NCI-H2227 (cell line): ENCODE measurements around the gene GPR156.
"Not testable (repeated sequence)": the region's sequence is repeated elsewhere in the genome, so short reads cannot be mapped to it uniquely, and the experiment has no call there.

ENCODE experiments used
- DNase-seq: peaks from one replicate; lab custom pipeline; 2025; ENCODE audit not compliant: unreplicated experiment; lab: John Stamatoyannopoulos, UW

The GPR156 gene

DNA sequence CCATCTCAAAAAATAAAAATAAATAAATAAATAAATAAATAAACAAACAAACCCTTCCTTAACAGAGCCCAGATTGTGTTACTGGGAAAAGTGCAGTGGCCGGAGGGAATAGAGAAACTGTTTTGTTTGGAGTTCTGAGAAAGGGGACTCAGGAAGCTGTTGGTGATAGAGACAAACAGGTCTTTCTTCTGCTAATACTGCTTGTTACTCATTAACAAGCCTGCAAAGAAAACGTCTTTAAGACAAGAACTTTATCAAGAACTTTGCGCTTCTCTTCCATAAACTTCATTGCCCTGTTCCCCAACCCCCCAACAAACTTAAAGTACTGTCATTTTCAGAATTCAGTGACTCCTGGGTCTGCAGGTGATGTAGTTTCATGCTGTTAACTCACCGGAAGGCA is 122.0 kb downstream of the GPR156 start:
- no peak for DNase-seq

DNA sequence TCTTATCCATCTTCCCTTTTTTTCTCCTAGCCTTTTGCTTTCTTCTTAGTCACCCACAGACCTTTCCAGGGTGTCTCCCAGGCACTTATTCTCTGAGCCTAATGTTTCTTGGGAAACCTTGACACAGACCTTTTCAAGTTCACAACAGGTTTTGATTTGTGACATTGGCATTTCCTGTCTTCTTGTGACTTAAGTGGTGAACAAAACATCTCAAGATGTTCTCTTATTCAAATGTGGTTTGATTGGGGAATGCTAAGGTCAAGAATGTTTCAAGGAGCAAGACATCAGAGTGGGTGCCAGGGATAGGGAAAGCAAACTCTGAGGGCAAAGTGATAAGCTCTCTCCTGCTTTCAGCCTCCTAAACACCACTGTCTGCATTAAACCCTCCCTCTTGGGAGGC is 122.6 kb downstream of the GPR156 start:
- no peak for DNase-seq

DNA sequence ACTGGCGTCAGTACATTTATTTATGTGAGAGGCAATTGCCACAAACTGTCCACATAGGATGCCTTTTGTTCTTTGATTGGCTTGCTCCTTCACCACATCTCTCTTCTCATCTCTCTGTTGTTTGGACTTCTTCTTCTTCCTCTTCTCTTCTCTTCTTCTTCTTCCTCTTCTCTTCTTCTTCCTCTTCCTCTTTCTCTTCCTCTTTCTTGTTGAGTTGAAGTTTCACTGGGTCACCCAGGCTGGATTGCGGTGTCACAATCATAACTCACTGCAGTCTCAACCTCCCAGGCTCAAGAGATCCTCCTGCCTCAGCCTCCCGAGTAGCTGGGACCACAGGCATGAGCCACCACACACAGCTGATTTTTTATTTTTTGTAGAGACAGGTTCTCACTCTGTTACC is 123.1 kb downstream of the GPR156 start:
- no peak for DNase-seq

DNA sequence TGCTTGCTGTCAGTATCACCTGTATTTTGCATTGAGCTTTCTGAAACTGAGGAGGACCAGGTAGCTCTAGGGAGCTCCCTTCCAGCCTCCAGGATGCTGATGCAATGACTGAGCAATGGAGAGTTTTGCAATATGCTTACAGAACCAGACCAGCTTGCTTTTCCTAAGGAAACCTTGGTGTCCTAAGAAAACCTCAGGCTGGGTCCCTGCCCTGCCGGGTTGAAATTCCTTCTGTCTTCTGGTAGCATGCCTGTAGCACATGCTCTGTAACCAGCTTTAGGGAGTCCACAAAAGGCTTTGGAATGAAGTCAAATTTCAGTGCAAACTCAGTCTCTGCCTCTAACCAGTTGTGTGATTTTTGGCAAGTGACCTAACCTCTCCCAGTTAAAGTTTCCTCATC is 125.0 kb downstream of the GPR156 start:
- no peak for DNase-seq

DNA sequence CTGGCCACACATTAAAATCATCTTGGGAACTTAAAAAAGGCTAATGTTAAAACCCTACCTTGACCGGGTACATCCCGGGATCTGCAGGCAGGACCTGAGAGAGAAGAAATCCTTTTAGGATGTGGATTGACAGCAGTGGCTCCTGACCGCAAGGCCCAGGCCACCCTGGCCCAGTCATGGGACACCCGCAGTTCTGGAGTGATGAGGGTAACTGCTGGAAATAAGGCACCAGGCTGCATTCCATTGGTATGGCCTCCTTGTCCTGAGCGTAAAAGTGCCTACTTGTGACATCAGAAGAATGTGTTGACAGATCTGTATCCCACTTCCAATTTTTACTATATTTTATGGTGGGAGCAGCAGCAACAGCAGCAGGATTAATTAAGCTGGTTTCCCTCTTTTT is 127.3 kb downstream of the GPR156 start:
- no peak for DNase-seq

DNA sequence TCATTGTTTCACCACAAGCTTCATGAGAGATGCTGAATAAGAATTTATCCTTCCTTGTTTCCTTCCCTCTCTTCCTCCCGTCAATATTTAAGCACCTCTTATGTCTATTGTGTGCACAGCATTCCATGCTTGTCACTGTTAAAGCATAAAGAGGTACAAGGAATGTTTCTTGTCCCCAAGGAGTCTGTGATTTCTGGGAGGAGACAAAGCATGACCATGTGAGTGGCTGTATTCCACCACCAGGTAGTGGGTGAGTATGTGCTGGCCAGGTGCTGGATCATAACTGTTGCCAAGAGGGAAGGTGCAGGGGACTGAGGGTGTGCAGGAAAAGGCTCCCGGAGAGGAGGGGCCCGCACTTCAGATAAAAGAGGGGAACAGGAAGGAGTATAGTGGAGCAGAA is 127.9 kb downstream of the GPR156 start:
- no peak for DNase-seq

DNA sequence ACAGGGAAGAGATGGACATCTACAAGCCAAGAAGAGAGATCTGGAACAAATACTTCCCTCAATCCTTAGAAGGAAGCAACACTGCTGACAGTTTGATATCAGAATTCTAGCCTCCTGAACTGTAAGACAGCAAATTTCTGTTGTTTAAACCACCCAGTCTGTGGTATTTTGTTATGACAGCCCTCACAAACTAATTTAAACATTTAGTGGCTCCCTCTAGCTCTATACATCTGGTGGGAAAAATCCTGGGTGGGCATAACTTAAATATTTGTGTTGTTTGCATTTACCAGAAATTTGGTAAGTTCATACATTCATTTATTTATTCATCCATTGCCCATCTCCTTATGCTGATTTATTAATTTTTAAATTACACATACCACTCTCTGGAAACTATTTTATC is 128.3 kb downstream of the GPR156 start:
- DNase-seq, result no peak

DNA sequence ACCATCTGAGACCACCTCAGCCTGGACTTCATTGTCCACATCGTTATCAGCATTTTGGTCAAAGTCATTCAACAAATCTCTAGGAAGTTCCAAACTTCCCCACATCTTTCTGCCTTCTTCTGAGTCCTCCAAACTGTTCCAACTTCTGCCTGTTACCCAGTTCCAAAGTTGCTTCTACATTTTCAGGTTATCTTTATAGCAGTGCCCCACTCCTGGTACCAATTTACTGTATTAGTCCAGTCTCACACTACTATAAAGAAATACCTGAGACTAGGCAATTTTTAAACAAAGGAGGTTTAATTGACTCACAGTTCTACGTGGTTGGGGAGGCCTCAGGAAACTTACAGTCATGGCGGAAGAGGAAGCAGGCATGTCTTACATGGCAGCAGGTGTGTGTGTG is 129.3 kb downstream of the GPR156 start:
- not testable (repeated sequence) for DNase-seq

DNA sequence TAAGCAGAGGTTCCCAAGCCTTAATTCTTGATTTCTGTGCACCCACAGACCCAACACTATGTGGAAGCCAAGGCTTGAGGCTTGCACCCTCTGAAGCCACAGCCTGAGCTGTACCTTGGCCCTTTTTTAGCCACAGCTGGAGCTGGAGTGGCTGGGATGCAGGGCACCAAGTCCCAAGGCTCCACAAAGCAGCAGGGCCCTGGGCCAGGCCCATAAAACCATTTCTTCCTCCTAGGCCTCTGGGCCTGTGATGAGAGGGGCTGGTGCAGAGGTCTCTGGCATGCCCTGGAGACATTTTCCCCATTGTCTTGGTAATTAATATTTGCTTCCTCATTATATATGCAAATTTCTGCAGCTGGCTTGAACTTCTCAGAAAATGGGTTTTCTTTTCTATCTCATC is 129.9 kb downstream of the GPR156 start:
- DNase-seq, result no peak

DNA sequence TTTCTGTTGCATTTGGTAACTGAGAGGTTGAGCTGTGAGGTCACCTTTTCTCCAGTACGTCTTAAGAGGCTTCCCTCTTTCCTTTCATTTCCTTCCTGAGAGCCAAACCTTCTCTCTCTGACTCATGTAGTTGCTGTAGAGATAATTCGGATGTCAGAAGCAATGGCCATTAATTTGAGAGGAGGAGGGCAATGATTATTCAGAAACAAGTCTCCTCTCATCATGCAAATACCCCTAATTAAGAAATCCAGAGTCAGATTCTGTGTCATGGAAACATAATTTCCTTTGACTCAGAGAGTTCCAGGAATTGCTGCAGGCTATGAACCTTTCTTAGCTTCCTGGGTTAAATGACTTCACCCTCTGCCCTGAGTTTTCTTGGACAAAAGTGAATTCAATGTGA is 131.7 kb downstream of the GPR156 start:
- no peak for DNase-seq

DNA sequence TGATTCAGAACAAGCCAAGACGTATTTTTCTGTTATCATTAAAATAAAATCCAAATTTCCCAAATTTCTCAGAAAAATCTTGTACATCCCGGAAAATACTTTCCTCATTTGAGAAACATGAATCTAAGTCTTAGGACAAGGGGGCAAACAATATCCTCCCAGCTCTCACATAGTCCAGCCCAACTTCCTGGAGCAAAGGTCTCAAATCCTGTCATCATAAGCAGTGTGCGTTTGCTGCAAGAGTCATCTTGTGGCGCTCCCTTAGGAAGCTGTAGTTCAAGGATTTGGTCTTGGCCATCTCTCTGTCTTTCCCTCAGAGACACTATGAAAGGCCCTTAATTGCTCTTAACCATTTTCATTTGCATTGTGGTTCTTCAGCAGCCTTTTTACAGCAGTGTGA is 133.2 kb downstream of the GPR156 start:
- DNase-seq, result no peak

DNA sequence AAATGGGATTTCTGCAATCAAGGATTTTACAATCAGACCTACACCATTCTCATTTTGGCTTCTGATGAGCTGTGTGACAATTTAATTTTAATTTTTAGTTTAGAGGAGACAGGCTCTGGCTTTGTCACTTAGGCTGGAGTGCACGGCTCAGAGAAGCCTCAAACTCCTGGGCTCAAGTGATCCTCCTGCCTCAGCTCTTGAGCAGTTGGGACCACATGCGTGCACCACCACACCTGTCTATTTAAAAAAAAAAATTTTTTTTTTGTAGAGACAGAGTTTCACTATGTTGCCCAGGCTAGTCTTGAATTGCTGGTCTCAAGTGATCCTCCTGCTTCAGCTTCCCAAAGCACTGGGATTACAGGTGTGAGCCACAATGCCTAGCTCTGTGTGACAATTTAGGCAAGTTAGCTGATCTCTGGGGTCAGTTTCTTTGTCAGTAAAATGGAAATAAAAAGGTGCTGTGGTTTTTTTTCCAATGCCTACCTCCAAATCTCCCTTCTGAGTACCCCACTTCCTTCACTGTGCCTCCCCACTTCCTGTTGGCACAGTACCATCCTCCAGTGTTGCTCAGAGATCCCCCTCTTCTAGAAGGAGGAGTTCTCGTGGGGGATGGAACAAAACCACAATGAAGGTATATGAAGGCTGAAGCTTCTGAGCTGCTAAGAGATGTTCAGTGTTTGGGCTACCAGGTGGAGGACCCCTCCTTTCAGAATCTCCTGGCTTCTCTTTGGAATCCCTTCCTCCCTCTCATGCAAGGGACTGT is 136.7 kb downstream of the GPR156 start:
- no peak for DNase-seq

DNA sequence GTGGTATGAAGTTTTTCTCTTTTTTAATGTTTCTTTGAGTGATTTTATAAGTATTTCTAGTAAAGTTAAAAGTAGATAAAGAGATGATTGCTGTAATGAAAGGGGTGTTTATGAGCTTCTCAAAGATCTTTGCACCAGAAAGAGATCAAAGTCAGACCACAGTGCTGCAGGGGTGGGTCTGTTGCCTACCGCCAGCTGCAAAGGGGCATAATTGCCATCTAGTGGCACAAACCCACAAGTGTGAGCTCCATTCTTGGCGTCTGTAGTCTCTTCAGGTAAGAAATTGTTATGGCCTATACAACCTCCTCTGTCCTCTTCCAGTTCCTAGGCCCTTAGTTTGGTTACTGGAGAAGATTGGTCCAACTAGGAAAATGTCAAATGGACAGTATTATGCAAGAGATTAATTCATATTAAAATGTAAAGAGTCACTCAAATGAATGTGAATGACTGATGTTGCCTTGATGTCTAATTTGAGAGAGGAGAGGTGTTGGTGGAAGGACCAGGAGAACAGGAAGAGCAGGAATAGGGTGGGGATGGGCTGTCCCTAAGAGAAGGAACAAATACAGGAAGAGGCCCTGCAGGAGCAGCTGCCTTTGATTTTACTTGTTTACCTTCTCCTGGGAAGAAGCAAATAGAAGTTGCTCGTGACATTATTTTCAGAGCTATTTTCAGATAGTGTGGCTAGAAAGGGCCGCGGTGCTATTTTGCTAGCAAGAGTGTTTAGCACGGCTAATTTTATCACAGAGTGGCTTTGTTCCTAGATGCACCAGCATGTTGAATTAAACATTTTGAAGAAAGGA is 137.8 kb downstream of the GPR156 start:
- DNase-seq, result no peak

DNA sequence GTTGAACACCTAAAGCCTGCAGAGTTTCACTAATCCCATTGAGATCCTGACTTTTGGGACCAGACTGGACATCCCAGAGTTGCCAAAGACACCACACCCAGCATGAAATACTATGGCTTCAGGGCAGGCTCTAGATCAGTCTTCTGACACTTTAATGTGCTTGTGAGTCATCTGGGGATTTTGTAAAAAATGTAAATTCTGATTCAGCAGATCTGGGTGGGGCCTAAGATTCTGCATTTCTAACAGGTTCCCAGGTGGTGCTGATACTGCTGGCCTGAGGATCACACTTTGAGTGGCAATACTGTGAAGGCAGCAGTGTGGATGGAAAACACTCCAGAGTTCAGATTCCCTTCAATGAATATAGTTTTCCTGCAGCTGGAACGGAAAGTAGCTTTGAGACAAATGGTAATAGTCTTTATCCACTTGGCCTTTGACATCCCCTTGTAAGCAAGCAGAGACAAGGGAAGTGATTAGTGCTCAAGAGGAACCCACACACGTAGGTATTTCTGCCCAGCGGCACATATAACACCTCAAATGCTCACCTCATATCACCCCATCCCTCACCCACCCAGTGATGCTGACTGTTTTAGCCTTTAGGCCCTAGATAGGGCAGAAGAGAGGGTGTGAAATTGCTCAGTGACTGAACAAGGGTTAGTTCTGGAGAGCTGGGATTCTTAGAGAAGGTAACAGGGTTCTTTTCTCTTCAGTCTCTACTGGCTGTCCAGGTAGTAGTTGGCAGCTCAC is 139.3 kb downstream of the GPR156 start:
- peak; percentile 14 for DNase-seq

DNA sequence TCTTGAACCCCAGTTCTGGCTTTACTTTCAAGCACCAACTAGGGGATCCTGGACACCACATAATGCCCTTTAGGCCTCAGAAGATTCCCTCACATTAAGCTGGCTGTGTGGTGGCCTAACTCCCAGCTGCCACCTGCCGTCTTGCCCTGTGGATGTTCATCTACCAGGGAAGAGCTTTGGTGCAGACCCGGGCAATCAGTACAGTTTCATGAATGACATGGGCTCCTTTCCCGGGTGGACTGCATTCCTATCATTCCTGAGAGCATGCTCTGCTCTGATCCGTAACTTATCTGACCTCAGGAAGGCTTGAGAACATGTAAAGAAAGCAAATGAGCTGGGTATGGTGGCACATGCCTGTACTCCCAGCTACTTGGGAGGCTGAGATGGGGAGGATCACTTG is 140.8 kb downstream of the GPR156 start:
- DNase-seq, result no peak

DNA sequence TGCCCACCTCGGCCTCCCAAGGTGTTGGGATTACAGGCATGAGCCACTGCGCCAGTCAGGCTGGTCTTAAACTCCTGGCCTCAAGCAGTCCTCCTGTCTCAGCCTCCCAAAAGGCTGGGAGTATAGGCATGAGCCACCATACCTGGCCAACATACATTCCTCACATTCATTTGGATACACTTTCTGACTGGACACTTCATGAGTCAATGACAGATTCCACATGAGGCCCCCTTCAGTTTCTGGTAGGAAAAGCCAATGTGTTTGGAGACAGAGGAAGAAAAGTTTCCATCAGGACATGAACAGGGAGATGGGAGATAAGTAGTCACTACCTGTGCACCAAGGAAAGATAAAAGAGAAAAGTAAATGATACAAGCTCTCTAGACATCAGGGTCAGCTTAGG is 141.3 kb downstream of the GPR156 start:
- DNase-seq, result no peak

DNA sequence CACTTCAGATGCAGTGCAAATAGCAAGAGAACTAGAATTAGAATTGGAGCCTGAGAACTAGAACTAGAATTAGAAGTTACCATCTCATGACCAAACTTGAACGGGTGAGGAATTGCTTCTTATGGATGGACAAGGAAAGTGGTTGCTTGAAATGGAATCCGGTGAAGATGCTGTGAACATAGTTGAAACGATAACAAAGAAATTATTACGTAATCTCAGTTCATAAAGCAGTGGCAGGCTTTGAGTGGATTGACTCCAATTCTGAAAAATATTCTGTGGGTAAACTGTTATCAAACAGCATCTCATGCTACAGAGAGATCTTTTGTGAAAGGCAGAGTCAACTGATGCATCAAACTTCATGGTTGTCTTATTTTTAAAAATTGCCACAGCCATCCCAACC is 142.8 kb downstream of the GPR156 start:
- DNase-seq, result no peak

DNA sequence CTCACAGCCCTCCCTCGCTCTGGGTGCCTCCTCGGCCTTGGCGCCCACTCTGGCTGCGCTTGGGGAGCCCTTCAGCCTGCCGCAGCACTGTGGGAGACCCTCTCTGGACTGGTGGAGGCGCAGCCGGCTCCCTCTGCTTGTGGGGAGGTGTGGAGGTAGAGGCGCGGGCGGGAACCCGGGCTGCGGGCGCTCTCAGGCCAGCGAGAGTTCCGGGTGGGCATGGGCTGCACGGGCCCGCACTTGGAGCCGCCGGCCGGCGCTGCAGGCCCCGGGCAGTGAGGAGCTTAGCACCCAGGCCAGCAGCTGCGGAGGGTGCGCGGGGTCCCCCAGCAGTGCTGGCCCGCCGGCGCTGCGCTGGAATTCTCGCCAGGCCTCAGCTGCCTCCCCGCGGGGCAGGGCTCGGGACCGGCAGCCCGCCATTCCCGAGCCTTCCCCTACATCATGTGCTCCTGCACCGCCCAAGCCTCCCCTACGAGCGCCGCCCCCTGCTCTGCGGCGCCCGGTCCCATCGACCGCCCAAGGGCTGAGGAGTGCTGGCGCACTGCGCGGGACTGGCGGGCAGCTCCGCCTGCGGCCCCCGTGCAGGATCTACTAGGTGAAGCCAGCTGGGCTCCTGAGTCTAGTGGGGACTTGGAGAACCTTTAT is 144.8 kb downstream of the GPR156 start:
- DNase-seq, result no peak

DNA sequence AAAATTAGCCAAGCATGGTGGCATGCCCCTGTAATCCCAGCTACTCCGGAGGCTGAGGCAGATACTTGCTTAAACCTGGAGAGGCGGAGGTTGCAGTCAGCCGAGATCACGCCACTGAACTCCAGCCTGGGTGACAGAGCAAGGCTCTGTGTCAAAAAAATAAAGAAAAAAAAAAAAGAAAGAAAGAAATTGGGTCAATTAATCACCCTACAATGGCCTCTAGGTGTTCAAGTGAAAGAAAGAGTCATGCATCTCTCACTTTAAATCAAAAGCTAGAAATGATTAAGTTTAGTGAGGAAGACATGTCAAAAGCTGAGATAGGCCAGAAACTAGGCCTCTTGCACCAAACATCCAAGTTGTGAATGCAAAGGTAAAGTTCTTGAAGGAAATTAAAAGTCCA is 145.9 kb downstream of the GPR156 start:
- no peak for DNase-seq

DNA sequence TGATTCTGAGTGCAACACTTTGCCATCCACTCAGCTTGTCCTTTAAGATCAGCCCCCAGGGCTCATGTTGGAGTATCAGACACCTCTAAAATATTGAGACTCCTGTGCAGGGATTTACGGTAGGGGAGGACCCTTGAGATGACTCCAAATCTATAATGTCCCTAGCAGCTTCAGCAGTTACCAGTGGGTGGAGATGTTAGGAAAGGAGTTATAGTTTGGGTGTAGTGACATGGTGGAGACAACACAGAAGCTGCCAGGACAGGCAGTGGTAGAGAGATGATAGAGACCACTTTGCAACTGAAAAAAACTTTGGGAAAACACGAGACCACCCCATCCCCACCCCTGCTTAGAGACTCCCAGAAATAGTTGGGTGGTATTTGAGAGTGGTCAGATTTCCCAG is 147.5 kb downstream of the GPR156 start:
- no peak for DNase-seq

DNA sequence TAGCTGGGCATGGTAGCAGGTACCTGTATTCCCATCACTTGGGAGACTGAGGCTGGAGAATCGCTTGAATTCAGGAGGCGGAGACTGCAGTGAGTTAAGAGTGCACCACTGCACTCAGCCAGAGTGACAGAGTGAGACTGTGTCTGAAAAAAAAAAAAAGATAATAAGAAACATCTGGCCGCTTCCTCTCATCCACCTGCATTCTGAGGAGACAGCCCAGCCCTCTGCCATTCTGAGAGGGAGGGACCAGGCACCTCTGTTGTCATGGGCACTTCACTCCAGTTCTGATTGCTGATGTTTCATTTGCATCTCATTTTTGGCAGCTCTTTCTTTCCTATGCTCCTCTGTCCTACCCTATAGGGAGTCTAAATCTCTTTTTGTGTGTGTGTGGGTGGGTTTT is 154.4 kb downstream of the GPR156 start:
- DNase-seq, result no peak
